DMS153 treated with DMSO at 0.1 percent for 48 hours (cell line): ENCODE data around the gene MUC6.

Experiments used
- DNase-seq: peaks from one replicate; lab custom pipeline; 2025; ENCODE audit not compliant: unreplicated experiment; lab: John Stamatoyannopoulos, UW

MUC6 gene

DNA sequence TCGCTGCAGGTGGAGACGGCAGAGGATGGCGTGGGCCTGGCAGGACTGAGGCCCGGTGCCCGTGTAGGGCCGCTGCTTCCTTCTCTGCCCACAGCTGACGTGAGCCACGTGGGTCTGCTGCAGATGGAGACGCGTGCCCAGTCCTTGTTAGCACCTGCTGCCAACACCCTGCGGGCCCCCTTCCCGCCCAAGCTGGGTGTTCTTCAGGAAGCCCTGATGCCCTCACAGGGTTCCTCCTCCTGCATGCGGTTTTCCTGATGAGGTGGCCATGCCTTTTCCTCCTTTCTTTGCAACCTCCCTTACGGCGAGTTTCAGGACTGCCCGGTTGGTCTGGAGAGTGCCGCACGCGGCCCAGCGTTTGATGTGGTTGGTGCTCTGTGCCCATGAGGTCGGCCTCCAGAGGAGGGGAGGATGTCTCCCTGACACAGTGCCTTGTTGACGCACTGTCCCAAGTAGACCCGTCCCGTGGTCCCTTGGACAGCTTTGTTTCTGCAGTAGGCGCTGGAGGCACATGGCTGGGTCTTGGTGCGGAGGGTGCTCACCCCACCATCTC lies 66.1 kb downstream of the MUC6 start:
- no peak for DNase-seq

DNA sequence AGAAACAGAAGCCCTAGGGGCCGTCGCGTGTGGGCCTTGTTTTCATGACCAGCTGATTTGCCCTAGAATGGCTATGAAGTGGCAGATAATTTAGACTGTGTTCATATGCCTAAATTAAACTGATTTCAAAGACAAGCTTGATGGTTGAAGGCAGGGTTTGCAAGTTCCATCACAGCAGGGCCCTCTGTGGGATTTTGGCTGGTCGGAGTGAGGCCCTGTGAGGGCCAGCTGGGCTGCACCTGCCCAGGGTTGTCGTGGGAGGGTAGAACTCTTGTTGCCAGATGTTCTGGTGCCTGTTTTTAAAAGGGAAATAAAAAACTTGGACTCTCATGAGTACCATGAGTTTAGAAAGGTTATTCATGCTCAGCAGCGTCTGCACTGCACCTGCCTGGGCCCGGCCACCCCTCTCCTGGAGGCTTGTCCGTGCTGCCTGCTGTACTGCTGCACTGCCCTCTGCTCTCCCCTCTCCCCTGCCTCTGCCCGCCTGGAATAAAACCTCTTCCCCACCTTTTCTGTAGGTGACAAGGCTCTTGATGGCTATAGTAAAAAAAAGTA lies 66.8 kb downstream of the MUC6 start:
- no peak for DNase-seq

DNA sequence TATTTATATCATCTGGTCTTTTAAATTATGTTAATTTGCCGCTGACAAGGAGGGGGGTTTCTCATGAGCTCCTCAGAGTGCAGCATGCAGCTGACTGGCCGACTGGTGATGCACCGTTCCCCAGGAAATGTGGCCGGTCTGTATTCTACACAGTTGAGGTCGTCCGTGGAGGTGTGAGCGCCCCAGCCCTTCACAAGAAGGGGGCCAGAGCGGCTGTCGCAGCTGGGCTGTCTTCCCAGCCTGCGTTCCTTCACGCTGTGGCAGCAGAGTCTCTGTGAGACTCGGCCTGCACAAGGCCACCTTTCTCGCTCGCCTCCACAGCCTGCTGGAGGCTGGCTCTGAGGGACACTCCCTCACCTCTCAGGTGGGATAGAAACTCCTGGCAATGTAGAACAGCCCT lies 67.7 kb downstream of the MUC6 start:
- DNase-seq = no peak

DNA sequence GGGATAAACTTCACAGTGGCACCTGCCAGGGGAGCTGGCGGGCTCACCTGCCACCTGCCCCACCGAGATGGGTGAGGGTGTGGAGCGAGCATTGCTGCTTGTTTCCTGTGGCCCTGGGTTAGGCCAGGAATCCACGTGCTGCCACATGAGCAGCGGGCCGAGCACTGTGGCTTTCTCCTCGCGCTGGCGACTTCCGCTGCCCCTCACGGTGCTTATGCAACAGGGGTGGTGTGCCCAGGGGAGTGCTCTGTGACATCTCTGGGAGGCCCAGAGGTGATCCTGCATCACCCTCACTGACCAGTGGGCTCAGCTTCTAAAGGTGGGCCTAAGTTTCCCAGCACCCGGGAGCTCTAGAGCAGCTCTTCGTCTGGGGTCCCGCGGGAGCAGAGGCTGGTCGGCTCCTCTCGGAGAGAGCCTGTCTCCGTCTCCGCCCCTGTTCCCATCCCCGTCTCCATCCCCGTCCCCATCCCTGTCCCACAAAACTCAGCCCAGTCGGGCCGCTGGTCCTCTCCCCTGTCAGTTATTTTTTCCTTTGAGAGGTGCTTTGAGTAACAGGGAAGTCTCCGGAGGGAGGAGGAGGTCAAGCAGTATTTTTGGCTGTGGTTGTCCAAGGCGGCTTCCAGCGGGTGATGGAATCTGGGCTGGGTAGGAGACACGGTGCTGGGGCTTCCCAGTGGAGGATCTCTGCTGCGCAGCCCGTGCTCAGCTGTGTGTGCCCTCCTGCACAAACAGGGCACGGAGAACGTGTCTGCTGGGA lies 68.3 kb downstream of the MUC6 start:
- DNase-seq = no peak

DNA sequence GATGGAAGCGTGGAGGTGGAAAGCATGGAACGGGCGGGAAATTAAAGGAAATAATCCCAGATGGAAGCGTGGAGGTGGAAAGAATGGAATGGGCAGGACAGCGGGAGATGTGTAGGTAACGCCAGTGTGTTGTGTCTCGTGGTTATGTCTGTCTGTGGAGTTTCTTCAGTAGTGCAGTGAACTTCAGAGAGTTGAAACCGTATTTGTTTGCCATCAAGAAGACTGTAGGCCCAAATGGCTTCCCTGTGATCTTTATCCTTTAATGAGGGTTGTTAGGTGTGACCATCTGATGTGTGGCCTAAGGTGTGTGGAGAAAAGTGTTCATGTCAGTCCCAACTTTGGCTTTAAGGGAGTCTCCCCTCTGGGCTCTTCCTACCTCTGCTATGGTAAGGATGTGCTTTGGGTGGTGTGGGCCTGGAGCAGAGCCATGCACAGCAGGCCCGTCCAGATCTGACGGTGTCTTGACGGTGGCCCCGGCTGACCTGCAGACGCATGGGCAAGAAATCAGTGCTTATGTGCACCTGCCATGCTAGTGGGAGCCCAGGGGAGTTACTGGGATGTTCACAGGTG lies 71.2 kb downstream of the MUC6 start:
- no peak for DNase-seq

DNA sequence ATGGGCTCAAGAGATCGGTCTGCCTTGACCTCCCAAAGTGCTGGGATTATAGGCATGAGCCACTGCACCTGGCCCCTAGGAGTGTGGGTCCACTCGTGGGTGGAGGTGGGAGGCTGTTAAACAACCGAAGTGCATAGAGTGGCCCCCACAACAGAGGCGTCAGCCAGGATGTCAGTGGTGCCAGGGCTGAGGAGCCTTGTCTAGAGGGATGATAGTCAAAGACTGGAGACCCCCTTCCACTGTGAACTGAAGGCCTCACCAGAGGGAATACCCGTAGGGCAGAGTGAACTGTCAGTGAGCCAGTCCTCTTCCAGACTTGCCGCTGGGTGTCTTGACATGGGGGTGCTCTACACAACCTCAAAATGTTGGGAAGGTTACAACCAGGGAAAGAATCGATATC lies 72.7 kb downstream of the MUC6 start:
- no peak for DNase-seq
